IMR-90 (cell line): Measurements from ENCODE around the gene KIAA0825. TPM values are rescaled to one million over a fixed set of nuclear protein-coding genes. Genes with fewer than 3 reads are reported as not detected.

Source experiments
- ATAC-seq: fragments of 200-7000 bp; cut with Tn5 transposase; 2 replicates; pipeline ENCODE4 v1.9.1; 2020; ENCODE audit warnings: low read depth, mild to moderate bottlenecking, moderate library complexity
- BruUV-seq: library from RNA; stranded (reverse); fragments of 400-500 nt; replicated peaks from 2 replicates; lab custom pipeline; 2021; lab: Mats Ljungman, UMichigan
- CTCF ChIA-PET: fragments of 300-600 bp; formaldehyde crosslinking; extraction: SDS; loops from one replicate; lab custom pipeline; 2021; ENCODE audit warnings: antibody characterized with exemption; lab: Yijun Ruan, JAX
- POLR2A ChIA-PET: fragments of 300-600 bp; sonication (Branson Sonifier 250); formaldehyde crosslinking; loops from one replicate; lab custom pipeline; 2022; ENCODE audit warnings: antibody characterized with exemption; ENCODE audit not compliant: unreplicated experiment; lab: Charles Lee
- DNase-seq: peaks from one replicate; pipeline ENCODE4 v3.0.0; 2013
- H2AFZ ChIP-seq: replicated peaks from 2 replicates; pipeline ENCODE3; 2013; ENCODE audit warnings: low read length, mild to moderate bottlenecking; ENCODE audit not compliant: poor library complexity
- H2AK5ac ChIP-seq: 2 replicates; pipeline ENCODE4 v1.6.1; 2013; ENCODE audit warnings: low read depth, low read length, inconsistent platforms
- H2AK9ac ChIP-seq: replicated peaks from 2 replicates; pipeline ENCODE3; 2013; ENCODE audit warnings: mild to moderate bottlenecking, low read depth, low read length, moderate library complexity; ENCODE audit not compliant: poor library complexity
- H2BK120ac ChIP-seq: 2 replicates; pipeline ENCODE4 v1.6.1; 2013; ENCODE audit warnings: low read depth, low read length, inconsistent platforms
- H2BK15ac ChIP-seq: 3 replicates; pipeline ENCODE4 v1.6.1; 2013; ENCODE audit warnings: low read depth, low read length, inconsistent platforms
- H2BK20ac ChIP-seq: 2 replicates; pipeline ENCODE4 v1.6.1; 2013; ENCODE audit warnings: low read depth, mild to moderate bottlenecking, inconsistent platforms, low read length, moderate library complexity
- H2BK5ac ChIP-seq: 2 replicates; pipeline ENCODE4 v1.6.1; 2013; ENCODE audit warnings: mild to moderate bottlenecking, low read depth, low read length, inconsistent platforms; ENCODE audit not compliant: poor library complexity, severe bottlenecking
- H3K14ac ChIP-seq: replicated peaks from 2 replicates; pipeline ENCODE4 v1.6.1; 2013; ENCODE audit warnings: low read depth, low read length, inconsistent platforms
- H3K18ac ChIP-seq: 2 replicates; pipeline ENCODE4 v1.6.1; 2013; ENCODE audit warnings: low read depth, low read length, control low read depth
- H3K23ac ChIP-seq: 2 replicates; pipeline ENCODE4 v1.6.1; 2013; ENCODE audit warnings: low read depth, low read length, inconsistent platforms
- H3K27ac ChIP-seq: 2 replicates; pipeline ENCODE4 v1.5.1; 2013; ENCODE audit warnings: mild to moderate bottlenecking, control low read depth, low read length; ENCODE audit not compliant: insufficient read depth
- H3K27me3 ChIP-seq: 2 replicates; pipeline ENCODE4 v1.6.1; 2013; ENCODE audit warnings: low read length; ENCODE audit not compliant: control insufficient read depth, insufficient read depth
- H3K36me3 ChIP-seq: 2 replicates; pipeline ENCODE4 v1.6.1; 2013; ENCODE audit warnings: low read length, mixed read lengths; ENCODE audit not compliant: control insufficient read depth, insufficient read depth
- H3K4ac ChIP-seq: 2 replicates; pipeline ENCODE4 v1.6.1; 2013; ENCODE audit warnings: low read depth, low read length, inconsistent platforms
- H3K4me1 ChIP-seq: 2 replicates; pipeline ENCODE4 v1.6.1; 2013; ENCODE audit warnings: low read length, mixed read lengths; ENCODE audit not compliant: control insufficient read depth, insufficient read depth
- H3K4me2 ChIP-seq: 2 replicates; pipeline ENCODE4 v1.6.1; 2013; ENCODE audit warnings: low read depth, mild to moderate bottlenecking, control low read depth, low read length, moderate library complexity
- H3K4me3 ChIP-seq: 2 replicates; pipeline ENCODE4 v1.5.1; 2013; ENCODE audit warnings: low read depth, mild to moderate bottlenecking, control low read depth, low read length, moderate library complexity; ENCODE audit not compliant: insufficient read depth
- H3K56ac ChIP-seq: 2 replicates; pipeline ENCODE4 v1.6.1; 2013; ENCODE audit warnings: low read length, inconsistent platforms; ENCODE audit not compliant: insufficient read depth; ENCODE audit errors: extremely low read depth
- H3K79me1 ChIP-seq, 2 experiments: 2 replicates each; pipeline ENCODE4 v1.6.1; 2013; ENCODE audit warnings: low read length in 2 of 2, inconsistent platforms in 1 of 2, low read depth in 1 of 2
- H3K9ac ChIP-seq: 2 replicates; pipeline ENCODE4 v1.6.1; 2013; ENCODE audit warnings: low read depth, low read length, control low read depth
- H3K9me1 ChIP-seq: 2 replicates; pipeline ENCODE4 v1.6.1; 2013; ENCODE audit warnings: low read length, inconsistent platforms; ENCODE audit not compliant: insufficient read depth
- H3K9me3 ChIP-seq: 2 replicates; pipeline ENCODE4 v1.6.1; 2013; ENCODE audit warnings: low read length; ENCODE audit not compliant: control insufficient read depth, insufficient read depth
- H4K20me1 ChIP-seq: 2 replicates; pipeline ENCODE4 v1.6.1; 2013; ENCODE audit warnings: low read length, inconsistent platforms; ENCODE audit not compliant: insufficient read depth
- H4K5ac ChIP-seq: 2 replicates; pipeline ENCODE4 v1.6.1; 2013; ENCODE audit warnings: mild to moderate bottlenecking, low read depth, low read length, control low read depth
- H4K8ac ChIP-seq, 2 experiments: 2 replicates each; pipeline ENCODE4 v1.6.1; 2013; ENCODE audit warnings: low read depth in 2 of 2, low read length in 2 of 2, control low read depth in 1 of 2, inconsistent platforms in 1 of 2
- H4K91ac ChIP-seq: 2 replicates; pipeline ENCODE4 v1.6.1; 2013; ENCODE audit warnings: low read depth, low read length, inconsistent platforms; ENCODE audit not compliant: insufficient read depth
- BHLHE40 ChIP-seq: fragments of 150-350 bp; IDR thresholded peaks from 2 replicates; pipeline ENCODE4 v1.6.1; 2016; ENCODE audit warnings: mild to moderate bottlenecking, low read depth, low read length
- CEBPB ChIP-seq: IDR thresholded peaks from 2 replicates; pipeline ENCODE4 v1.6.1; 2012; ENCODE audit warnings: low read depth, low read length, improper control_type of control experiment
- CTCF ChIP-seq: conservative IDR thresholded peaks from 2 replicates; pipeline ENCODE4 v1.5.1; 2012; ENCODE audit warnings: mild to moderate bottlenecking, low read depth, low read length, improper control_type of control experiment
- FOS ChIP-seq: fragments of 150-350 bp; IDR thresholded peaks from 2 replicates; pipeline ENCODE4 v1.6.1; 2016; ENCODE audit warnings: low read depth, low read length
- MAFK ChIP-seq: IDR thresholded peaks from 2 replicates; pipeline ENCODE4 v1.6.1; 2012; ENCODE audit warnings: low read depth, low read length, improper control_type of control experiment
- MXI1 ChIP-seq: IDR thresholded peaks from 2 replicates; pipeline ENCODE4 v1.6.1; 2012; ENCODE audit warnings: low read depth, mild to moderate bottlenecking, low read length, moderate library complexity, borderline replicate concordance
- NFE2L2 ChIP-seq: fragments of 150-350 bp; IDR thresholded peaks from 2 replicates; pipeline ENCODE4 v1.6.1; 2016; ENCODE audit warnings: low read depth, mild to moderate bottlenecking, low read length
- RCOR1 ChIP-seq: IDR thresholded peaks from 2 replicates; pipeline ENCODE4 v1.6.1; 2012; ENCODE audit warnings: mild to moderate bottlenecking, low read length, improper control_type of control experiment; ENCODE audit not compliant: insufficient replicate concordance
- RFX5 ChIP-seq: IDR thresholded peaks from 2 replicates; pipeline ENCODE4 v1.8.0; 2012; ENCODE audit warnings: low read depth, mild to moderate bottlenecking, low read length, moderate library complexity
- WGBS, 2 experiments: methylation state at CpG; one replicate each; pipeline versions ENCODE4 v1.1.5 to v1.1.7; 2013; ENCODE audit warnings: missing lambda C conversion rate in 2 of 2; ENCODE audit not compliant: insufficient read length in 1 of 2; ENCODE audit errors: extremely low coverage in 2 of 2; 5-methylcytosine and 5-hydroxymethylcytosine counted together
- dilution Hi-C: fragments of 300-500 bp; cut with HindIII; formaldehyde crosslinking; loops from one replicate; pipeline ENCODE4 v1.14.3; 2018; ENCODE audit warnings: low sequenced_read_pairs; ENCODE audit not compliant: unreplicated experiment
- in situ Hi-C: fragments of 300-500 bp; cut with MboI; formaldehyde crosslinking; loops from 3 replicates; pipeline ENCODE4 v1.14.3; 2019; ENCODE audit warnings: low sequenced_read_pairs, inconsistent platforms, mixed read lengths
- intact Hi-C: fragments of 100-400 bp; cut with micrococcal nuclease; formaldehyde crosslinking; loops from 2 replicates; pipeline ENCODE4 v1.10.0; 2022
- polyA plus RNA-seq, 3 experiments: library from polyadenylated mRNA; depleted of rRNA; stranded (reverse); fragments of >200 nt; gene quantifications; 2 replicates each; pipeline ENCODE4 v1.2.3, GENCODE V29; 2012; ENCODE audit warnings: low replicate concordance in 1 of 3
- total RNA-seq: library from RNA; depleted of rRNA; stranded (reverse); fragments of >200 nt; gene quantifications from 2 replicates; pipeline ENCODE4 v1.2.3, GENCODE V29; 2012

The KIAA0825 gene
- total and polyA plus RNA-seq, 2 of the 4 experiments (the other 2 are of a cell fraction) = 0.46 to 1.8 TPM

DNA sequence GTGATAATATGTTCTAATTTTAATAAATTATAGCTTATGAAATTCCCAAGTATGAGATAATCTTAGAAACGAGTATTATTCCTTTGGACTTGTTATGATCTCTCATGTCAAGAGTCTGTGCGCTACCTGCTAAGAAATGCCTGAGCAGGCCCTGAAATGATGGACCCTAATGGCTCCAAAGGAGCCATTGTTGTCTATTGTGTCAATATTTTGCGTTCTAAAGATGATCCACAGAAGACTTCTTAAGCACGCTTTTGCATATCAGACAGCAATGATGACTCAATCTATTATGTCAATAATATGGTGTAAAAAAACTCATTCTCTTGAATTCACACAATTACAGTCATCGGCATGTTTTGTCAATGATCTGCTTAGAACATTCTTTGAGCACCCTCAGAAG lies 306.1 kb downstream of the KIAA0825 start:
- Histone ChIP-seq H3K27me3 (no peaks in the 10 kb centered on the region), H3K9ac (no peak overlapping the region), H3K36me3 (no peaks in the 10 kb centered on the region), H4K91ac (no peak overlapping the region), H2BK120ac (no peak overlapping the region), H2BK5ac (no peak overlapping the region), H3K79me1 (no peaks in the 10 kb centered on the region), H2BK15ac (no peak overlapping the region), H3K4me1 (peaks cover 3% of the 10 kb centered on the region), H2BK20ac (no peak overlapping the region), H3K56ac (no peak overlapping the region), H4K5ac (no peak overlapping the region), H4K8ac (no peak overlapping the region), H2AFZ (no peak overlapping the region), H3K18ac (no peak overlapping the region), H4K20me1 (no peaks in the 10 kb centered on the region), H3K9me1 (peaks cover 1% of the 10 kb centered on the region), H3K23ac (no peak overlapping the region), H3K9me3 (no peaks in the 10 kb centered on the region), H3K4ac (no peak overlapping the region), H2AK5ac (no peak overlapping the region), H3K27ac (no peak overlapping the region), H3K4me3 (no peak overlapping the region), H3K14ac (no peak overlapping the region), H2AK9ac (no peak overlapping the region), H3K4me2 (no peak overlapping the region)
- dilution Hi-C loops = no loop called here
- intact Hi-C loops = loop anchor here (5.0 kb wide), 1 partner anchor 155 kb away; no protein-coding TSS in a partner anchor
- TF ChIP-seq MXI1 (no peak), BHLHE40 (no peak), NFE2L2 (no peak), CTCF (no peak), RFX5 (no peak), FOS (no peak), RCOR1 (no peak), CEBPB (no peak), MAFK (no peak)
- WGBS, 2 experiments = no CpG with 5 or more reads among the region's 5 CpGs
- in situ Hi-C loops = no loop called here
- POLR2A ChIA-PET = no interaction called here
- DNase-seq (no peak), ATAC-seq (no peak)
- no TSS peak for BruUV-seq
- CTCF ChIA-PET = no interaction called here
